Left renal pelvis (tissue), 4 donors: ENCODE measurements around the gene CYBB. TPM values are rescaled to one million over a fixed set of nuclear protein-coding genes. Genes with fewer than 3 reads are reported as not detected.

Source experiments
- DNase-seq, 4 donors: peaks; one replicate each; pipeline ENCODE4 v3.0.0-alpha.2; 2013; ENCODE audit warnings: low read depth in 4 of 4, low spot score in 3 of 4
- polyA plus RNA-seq, 4 donors: library from polyadenylated mRNA; unstranded; fragments of 120-200 nt; gene quantifications; one replicate each; pipeline ENCODE4 v1.2.1, GENCODE V29; 2013; ENCODE audit not compliant: insufficient read length in 4 of 4

Gene CYBB
- polyA plus RNA-seq, 4 donors: 10.2 to 28.9 (median 12.9) TPM

GRCh38 chrX:37783305-37783704 is 3.4 kb downstream of the CYBB start:
- DNase-seq: no peak

GRCh38 chrX:37785569-37785968 is 5.7 kb downstream of the CYBB start:
- no peak for DNase-seq

GRCh38 chrX:37786624-37787422 is 7.0 kb downstream of the CYBB start:
- no peak for DNase-seq

GRCh38 chrX:37787423-37787869 is 7.6 kb downstream of the CYBB start:
- no peak for DNase-seq

GRCh38 chrX:37796310-37796709 is 16.5 kb downstream of the CYBB start:
- no peak for DNase-seq

- no peak for DNase-seq
Measured at GRCh38 chrX:37796805-37797204, 16.9 kb downstream of the CYBB start.

GRCh38 chrX:37799936-37800335 is 20.1 kb downstream of the CYBB start:
- DNase-seq: no peak

GRCh38 chrX:37800717-37801116 is 20.9 kb downstream of the CYBB start:
- DNase-seq: no peak

- no peak for DNase-seq
Measured at GRCh38 chrX:37802028-37802427, 22.2 kb downstream of the CYBB start.

- no peak for DNase-seq
Measured at GRCh38 chrX:37803057-37803456, 23.2 kb downstream of the CYBB start.

- no peak for DNase-seq
Measured at GRCh38 chrX:37809970-37810369, 30.1 kb downstream of the CYBB start.

- DNase-seq: no peak
Measured at GRCh38 chrX:37812110-37812509, 32.3 kb downstream of the CYBB start.

GRCh38 chrX:37813570-37813969 is 33.7 kb downstream of the CYBB start:
- no peak for DNase-seq

GRCh38 chrX:37815366-37815765 is 35.5 kb downstream of the CYBB start:
- no peak for DNase-seq

- DNase-seq: no peak
Measured at GRCh38 chrX:37816766-37817165, 36.9 kb downstream of the CYBB start.

- DNase-seq: no peak
Measured at GRCh38 chrX:37817176-37817575, 37.3 kb downstream of the CYBB start.

- DNase-seq: no peak
Measured at GRCh38 chrX:37817579-37817978, 37.7 kb downstream of the CYBB start.

GRCh38 chrX:37818031-37818430 is 38.2 kb downstream of the CYBB start:
- no peak for DNase-seq

- no peak for DNase-seq
Measured at GRCh38 chrX:37820646-37821045, 40.8 kb downstream of the CYBB start.

- DNase-seq: no peak
Measured at GRCh38 chrX:37824491-37825214, 44.8 kb downstream of the CYBB start.

GRCh38 chrX:37825215-37825842 is 45.5 kb downstream of the CYBB start:
- DNase-seq: no peak

- DNase-seq: no peak
Measured at GRCh38 chrX:37829721-37830120, 49.9 kb downstream of the CYBB start.
